Measurements from ENCODE around the gene ACOT6. TPM values are rescaled to one million over a fixed set of nuclear protein-coding genes. Genes with fewer than 3 reads are reported as not detected.
A peak's percentile ranks its signal among the peaks of the same experiment; 100 is the strongest.
"Not testable (repeated sequence)": the region's sequence is repeated elsewhere in the genome, so short reads cannot be mapped to it uniquely, and the experiment has no call there.

The ACOT6 gene
- total RNA-seq, 1 experiment from 2014 or later = not detected

GRCh38 chr14:73640796-73641365 is 28.6 kb downstream of the ACOT6 start:
- DNase-seq (ENCODE audit: extremely low read depth, low read depth) = no peak

GRCh38 chr14:73644531-73645247 is 32.4 kb downstream of the ACOT6 start, which contains the start of gene DNAL1:
Gene DNAL1, plus strand, starts transcription at chr14:73644986. Its CDS starts 54 bp downstream, at chr14:73645040.
- DNase-seq (ENCODE audit: extremely low read depth, low read depth) = peak; percentile 92

- no peak for DNase-seq (ENCODE audit: extremely low read depth, low read depth)
Observed at GRCh38 chr14:73645248-73645610, 32.9 kb downstream of the ACOT6 start.

- DNase-seq (ENCODE audit: extremely low read depth, low read depth) = no peak
Observed at GRCh38 chr14:73651005-73651404, 38.7 kb downstream of the ACOT6 start.

- no peak for DNase-seq (ENCODE audit: extremely low read depth, low read depth)
Observed at GRCh38 chr14:73655851-73656250, 43.5 kb downstream of the ACOT6 start.

GRCh38 chr14:73659202-73659601 is 46.9 kb downstream of the ACOT6 start:
- DNase-seq (ENCODE audit: extremely low read depth, low read depth) = not testable (repeated sequence)

GRCh38 chr14:73660511-73660910 is 48.2 kb downstream of the ACOT6 start:
- no peak for DNase-seq (ENCODE audit: extremely low read depth, low read depth)

- no peak for DNase-seq (ENCODE audit: extremely low read depth, low read depth)
Observed at GRCh38 chr14:73661872-73662271, 49.6 kb downstream of the ACOT6 start.

- peak; percentile 92 for DNase-seq (ENCODE audit: extremely low read depth, low read depth)
Observed at GRCh38 chr14:73662487-73662943, 50.2 kb downstream of the ACOT6 start.

- no peak for DNase-seq (ENCODE audit: extremely low read depth, low read depth)
Observed at GRCh38 chr14:73663548-73664212, 51.4 kb downstream of the ACOT6 start.

- DNase-seq (ENCODE audit: extremely low read depth, low read depth) = no peak
Observed at GRCh38 chr14:73665130-73665529, 52.8 kb downstream of the ACOT6 start.

- DNase-seq (ENCODE audit: extremely low read depth, low read depth) = no peak
Observed at GRCh38 chr14:73666583-73666982, 54.3 kb downstream of the ACOT6 start.

GRCh38 chr14:73667854-73668253 is 55.5 kb downstream of the ACOT6 start:
- no peak for DNase-seq (ENCODE audit: extremely low read depth, low read depth)

Small RNA genes lying within 50 kb of the gene (small RNA-seq; reads per million reads assigned to genes)
- gene RNU6-240P = 0 to 0.06 reads per million in 2 experiments

Other genes starting within 250 kb of the ACOT6 start
- 22.0 and 34.4 TPM in 2 replicates for gene NUMB, start 154.0 kb upstream of the ACOT6 start, total RNA-seq (2014; rRNA removed; shearing (Covaris generic))
- gene RIOX1, start 121.6 kb upstream of the ACOT6 start, total RNA-seq (2014; rRNA removed; shearing (Covaris generic)) = 16.3 and 17.3 TPM in 2 replicates
- 2.7 and 3.2 TPM in 2 replicates for gene ACOT1, start 75.4 kb upstream of the ACOT6 start, total RNA-seq (2014; rRNA removed; shearing (Covaris generic))
- not detected in 2 replicates for gene HEATR4, start 53.6 kb upstream of the ACOT6 start, total RNA-seq (2014; rRNA removed; shearing (Covaris generic))
- 50.4 and 52.5 TPM in 2 replicates for gene ACOT2, start 43.3 kb upstream of the ACOT6 start, total RNA-seq (2014; rRNA removed; shearing (Covaris generic))
- 3.6 and 4.9 TPM in 2 replicates for gene ACOT4, start 20.6 kb upstream of the ACOT6 start, total RNA-seq (2014; rRNA removed; shearing (Covaris generic))
- 24.8 and 30.7 TPM in 2 replicates for gene DNAL1, start 32.5 kb downstream of the ACOT6 start, total RNA-seq (2014; rRNA removed; shearing (Covaris generic))
- 72.9 and 78.4 TPM in 2 replicates for gene PNMA1, start 101.9 kb downstream of the ACOT6 start, total RNA-seq (2014; rRNA removed; shearing (Covaris generic))
- 9.6 and 12.8 TPM in 2 replicates for gene PTGR2, start 239.3 kb downstream of the ACOT6 start, total RNA-seq (2014; rRNA removed; shearing (Covaris generic))

All from NCI-H460 (cell line).